Activated T-helper 17 cell treated with anti-CD3 and anti-CD28 coated beads, Interleukin-2, amount 50 U/mL, for 72 hours (primary cell): ENCODE results near the gene KLB. TPM values are rescaled to one million over a fixed set of nuclear protein-coding genes. Genes with fewer than 3 reads are reported as not detected.

Experiments used
- ATAC-seq: fragments of 150-1000 bp; cut with Tn5 transposase; replicated peaks from 2 replicates; pipeline ENCODE4 v1.10.0; 2021; ENCODE audit warnings: mild to moderate bottlenecking, moderate library complexity
- H3K27ac Mint-ChIP-seq: one replicate; pipeline ENCODE4 v1.8.0; 2022; ENCODE audit warnings: mixed read lengths
- H3K27me3 Mint-ChIP-seq: one replicate; pipeline ENCODE4 v1.8.0; 2022; ENCODE audit warnings: mixed read lengths
- H3K36me3 Mint-ChIP-seq: one replicate; pipeline ENCODE4 v1.8.0; 2022; ENCODE audit warnings: low read depth, mild to moderate bottlenecking, mixed read lengths
- H3K4me1 Mint-ChIP-seq: one replicate; pipeline ENCODE4 v1.8.0; 2022; ENCODE audit warnings: mixed read lengths
- H3K4me3 Mint-ChIP-seq: one replicate; pipeline ENCODE4 v1.8.0; 2022; ENCODE audit warnings: mild to moderate bottlenecking, mixed read lengths
- H3K9me3 Mint-ChIP-seq: one replicate; pipeline ENCODE4 v1.8.0; 2022; ENCODE audit warnings: mixed read lengths
- total RNA-seq, 2 donors: library from RNA; stranded (reverse); gene quantifications; one replicate each; pipeline ENCODE4 v1.2.3, GENCODE V29; 2022

Gene KLB
- total RNA-seq, 2 donors from 2014 or later, result not detected

GRCh38 chr4:39466747-39467146 is 60.0 kb downstream of the KLB start:
- H3K4me1 Mint-ChIP-seq, result no peaks in the 10 kb centered on the region
- H3K36me3 Mint-ChIP-seq, result peaks cover 75% of the 10 kb centered on the region
- no peak overlapping the region for H3K4me3 Mint-ChIP-seq
- H3K27ac Mint-ChIP-seq, result no peak overlapping the region
- no peaks in the 10 kb centered on the region for H3K9me3 Mint-ChIP-seq
- ATAC-seq, result no peak
- no peaks in the 10 kb centered on the region for H3K27me3 Mint-ChIP-seq

- ATAC-seq, result no peak
- H3K27me3 Mint-ChIP-seq, result no peaks in the 10 kb centered on the region
- peaks cover 82% of the 10 kb centered on the region for H3K36me3 Mint-ChIP-seq
- no peaks in the 10 kb centered on the region for H3K4me1 Mint-ChIP-seq
- H3K9me3 Mint-ChIP-seq, result no peaks in the 10 kb centered on the region
- no peak overlapping the region for H3K4me3 Mint-ChIP-seq
- no peak overlapping the region for H3K27ac Mint-ChIP-seq
These were observed 60.7 kb downstream of the KLB start for GRCh38 chr4:39467464-39467863.

- no peaks in the 10 kb centered on the region for H3K9me3 Mint-ChIP-seq
- H3K27me3 Mint-ChIP-seq, result no peaks in the 10 kb centered on the region
- no peak overlapping the region for H3K27ac Mint-ChIP-seq
- no peak overlapping the region for H3K4me3 Mint-ChIP-seq
- H3K4me1 Mint-ChIP-seq, result no peaks in the 10 kb centered on the region
- peak; percentile 57 for ATAC-seq
- peaks cover 80% of the 10 kb centered on the region for H3K36me3 Mint-ChIP-seq
These were observed 62.8 kb downstream of the KLB start for GRCh38 chr4:39469429-39470077.

- H3K27ac Mint-ChIP-seq, result no peak overlapping the region
- no peaks in the 10 kb centered on the region for H3K27me3 Mint-ChIP-seq
- no peak for ATAC-seq
- no peaks in the 10 kb centered on the region for H3K9me3 Mint-ChIP-seq
- H3K36me3 Mint-ChIP-seq, result peaks cover 71% of the 10 kb centered on the region
- no peaks in the 10 kb centered on the region for H3K4me1 Mint-ChIP-seq
- no peak overlapping the region for H3K4me3 Mint-ChIP-seq
These were observed 63.7 kb downstream of the KLB start for GRCh38 chr4:39470402-39470801.

- no peak for ATAC-seq
- Mint-ChIP-seq H3K36me3 (peaks cover 70% of the 10 kb centered on the region), H3K4me1 (no peaks in the 10 kb centered on the region), H3K27ac (no peak overlapping the region), H3K27me3 (no peaks in the 10 kb centered on the region), H3K4me3 (no peak overlapping the region), H3K9me3 (no peaks in the 10 kb centered on the region)
These were observed 65.7 kb downstream of the KLB start for GRCh38 chr4:39472396-39472795.

GRCh38 chr4:39476187-39476895 is 69.6 kb downstream of the KLB start:
- H3K36me3 Mint-ChIP-seq, result peaks cover 45% of the 10 kb centered on the region
- ATAC-seq, result no peak
- no peaks in the 10 kb centered on the region for H3K4me1 Mint-ChIP-seq
- no peak overlapping the region for H3K4me3 Mint-ChIP-seq
- no peaks in the 10 kb centered on the region for H3K27me3 Mint-ChIP-seq
- no peaks in the 10 kb centered on the region for H3K9me3 Mint-ChIP-seq
- no peak overlapping the region for H3K27ac Mint-ChIP-seq

- no peak for ATAC-seq
- Mint-ChIP-seq H3K4me1 (no peaks in the 10 kb centered on the region), H3K9me3 (no peaks in the 10 kb centered on the region), H3K4me3 (no peak overlapping the region), H3K36me3 (peaks cover 20% of the 10 kb centered on the region), H3K27ac (no peak overlapping the region), H3K27me3 (no peaks in the 10 kb centered on the region)
These were observed 73.5 kb downstream of the KLB start for GRCh38 chr4:39480251-39480650.

GRCh38 chr4:39480902-39481695 is 74.4 kb downstream of the KLB start:
- peaks cover 17% of the 10 kb centered on the region for H3K36me3 Mint-ChIP-seq
- H3K27ac Mint-ChIP-seq, result no peak overlapping the region
- no peaks in the 10 kb centered on the region for H3K9me3 Mint-ChIP-seq
- no peaks in the 10 kb centered on the region for H3K27me3 Mint-ChIP-seq
- H3K4me1 Mint-ChIP-seq, result no peaks in the 10 kb centered on the region
- H3K4me3 Mint-ChIP-seq, result no peak overlapping the region
- ATAC-seq, result no peak

GRCh38 chr4:39484582-39485272 is 78.0 kb downstream of the KLB start:
- no peak for ATAC-seq
- no peaks in the 10 kb centered on the region for H3K4me1 Mint-ChIP-seq
- no peak overlapping the region for H3K4me3 Mint-ChIP-seq
- no peaks in the 10 kb centered on the region for H3K36me3 Mint-ChIP-seq
- no peaks in the 10 kb centered on the region for H3K9me3 Mint-ChIP-seq
- H3K27me3 Mint-ChIP-seq, result no peaks in the 10 kb centered on the region
- no peak overlapping the region for H3K27ac Mint-ChIP-seq

GRCh38 chr4:39486221-39486804 is 79.6 kb downstream of the KLB start:
- Mint-ChIP-seq H3K4me3 (no peak overlapping the region), H3K9me3 (no peaks in the 10 kb centered on the region), H3K27me3 (no peaks in the 10 kb centered on the region), H3K4me1 (no peaks in the 10 kb centered on the region), H3K27ac (no peak overlapping the region), H3K36me3 (no peaks in the 10 kb centered on the region)
- ATAC-seq, result no peak

- no peaks in the 10 kb centered on the region for H3K9me3 Mint-ChIP-seq
- no peak overlapping the region for H3K27ac Mint-ChIP-seq
- no peak for ATAC-seq
- no peak overlapping the region for H3K4me3 Mint-ChIP-seq
- H3K4me1 Mint-ChIP-seq, result no peaks in the 10 kb centered on the region
- no peaks in the 10 kb centered on the region for H3K36me3 Mint-ChIP-seq
- H3K27me3 Mint-ChIP-seq, result no peaks in the 10 kb centered on the region
These were observed 83.6 kb downstream of the KLB start for GRCh38 chr4:39490322-39490721.

- H3K36me3 Mint-ChIP-seq, result peaks cover 15% of the 10 kb centered on the region
- no peaks in the 10 kb centered on the region for H3K9me3 Mint-ChIP-seq
- H3K27me3 Mint-ChIP-seq, result no peaks in the 10 kb centered on the region
- no peaks in the 10 kb centered on the region for H3K4me1 Mint-ChIP-seq
- no peak for ATAC-seq
- H3K4me3 Mint-ChIP-seq, result no peak overlapping the region
- no peak overlapping the region for H3K27ac Mint-ChIP-seq
These were observed 87.6 kb downstream of the KLB start for GRCh38 chr4:39494354-39494753.

- H3K4me3 Mint-ChIP-seq, result no peak overlapping the region
- H3K36me3 Mint-ChIP-seq, result peaks cover 27% of the 10 kb centered on the region
- no peaks in the 10 kb centered on the region for H3K27me3 Mint-ChIP-seq
- H3K9me3 Mint-ChIP-seq, result no peaks in the 10 kb centered on the region
- no peak overlapping the region for H3K27ac Mint-ChIP-seq
- no peaks in the 10 kb centered on the region for H3K4me1 Mint-ChIP-seq
- ATAC-seq, result no peak
These were observed 88.9 kb downstream of the KLB start for GRCh38 chr4:39495446-39496213.
